Endodermal cell (in vitro differentiated cells): ENCODE data around the gene PDGFRB. TPM values are rescaled to one million over a fixed set of nuclear protein-coding genes. Genes with fewer than 3 reads are reported as not detected.

Source experiments
- DNase-seq: peaks from one replicate; pipeline ENCODE4 v3.0.0-alpha.2; 2017
- H3K27ac ChIP-seq: 2 replicates; pipeline ENCODE4 v1.5.1; 2013; ENCODE audit warnings: mild to moderate bottlenecking, low read depth, low read length, moderate library complexity
- H3K27me3 ChIP-seq: 2 replicates; pipeline ENCODE4 v1.6.1; 2013; ENCODE audit warnings: mild to moderate bottlenecking, low read length, moderate library complexity; ENCODE audit not compliant: insufficient read depth, control insufficient read depth, poor library complexity, severe bottlenecking
- H3K36me3 ChIP-seq: 2 replicates; pipeline ENCODE4 v1.7.0; 2013; ENCODE audit warnings: mild to moderate bottlenecking, low read length, moderate library complexity; ENCODE audit not compliant: control insufficient read depth, insufficient read depth
- H3K4me1 ChIP-seq: one replicate; pipeline ENCODE4 v1.7.0; 2013; ENCODE audit warnings: low read length; ENCODE audit not compliant: control insufficient read depth, insufficient read depth
- H3K4me3 ChIP-seq: 2 replicates; pipeline ENCODE4 v1.5.1; 2013; ENCODE audit warnings: mild to moderate bottlenecking, low read length, moderate library complexity
- H3K9ac ChIP-seq: 2 replicates; pipeline ENCODE4 v1.6.1; 2013; ENCODE audit warnings: mild to moderate bottlenecking, low read length, moderate library complexity; ENCODE audit not compliant: poor library complexity, severe bottlenecking; ENCODE audit errors: extremely low read depth
- H3K9me3 ChIP-seq: 2 replicates; pipeline ENCODE4 v1.6.1; 2013; ENCODE audit warnings: mild to moderate bottlenecking, low read length, moderate library complexity; ENCODE audit not compliant: control insufficient read depth
- H3K27ac Mint-ChIP-seq: 2 replicates; pipeline ENCODE4 v1.8.0; 2020; ENCODE audit warnings: mixed read lengths
- H3K27me3 Mint-ChIP-seq: 2 replicates; pipeline ENCODE4 v1.8.0; 2021; ENCODE audit warnings: mild to moderate bottlenecking, mixed read lengths; ENCODE audit not compliant: insufficient read depth
- H3K36me3 Mint-ChIP-seq: 2 replicates; pipeline ENCODE4 v1.8.0; 2020; ENCODE audit warnings: low read depth, mixed read lengths
- H3K4me1 Mint-ChIP-seq: 2 replicates; pipeline ENCODE4 v1.8.0; 2020; ENCODE audit warnings: mixed read lengths
- H3K4me3 Mint-ChIP-seq: 2 replicates; pipeline ENCODE4 v1.8.0; 2020; ENCODE audit warnings: mild to moderate bottlenecking, moderate library complexity, mixed read lengths
- H3K9me3 Mint-ChIP-seq: 2 replicates; pipeline ENCODE4 v1.8.0; 2020; ENCODE audit warnings: mild to moderate bottlenecking, mixed read lengths
- WGBS, 2 experiments: methylation state at CpG; one replicate each; pipeline versions ENCODE4 v1.1.5 to v1.1.7; 2013; ENCODE audit warnings: missing lambda C conversion rate in 2 of 2, mixed read lengths in 1 of 2; ENCODE audit not compliant: insufficient coverage in 1 of 2, insufficient read length in 1 of 2; 5-methylcytosine and 5-hydroxymethylcytosine counted together
- total RNA-seq, 2 donors: library from RNA; stranded (reverse); fragmentation: NEBNext Ultra II Directional in 1 of 2; extraction: Animal tissue kit (Norgen Biotek cat#: 25700) in 1 of 2; gene quantifications; 2 replicates in 1 of 2; 3 replicates in 1 of 2; pipeline ENCODE4 v1.2.1, GENCODE V29; 2021
- TF ChIP-seq, protein P1 (sequence below): fragments of 200-600 bp; sonication (generic); conservative IDR thresholded peaks from 2 replicates; pipeline ENCODE4 v1.5.0; 2021; ENCODE audit warnings: antibody characterized with exemption, mild to moderate bottlenecking

The PDGFRB gene
- total RNA-seq, 2 donors from 2014 or later, result 4.1 to 6.5 TPM

DNA sequence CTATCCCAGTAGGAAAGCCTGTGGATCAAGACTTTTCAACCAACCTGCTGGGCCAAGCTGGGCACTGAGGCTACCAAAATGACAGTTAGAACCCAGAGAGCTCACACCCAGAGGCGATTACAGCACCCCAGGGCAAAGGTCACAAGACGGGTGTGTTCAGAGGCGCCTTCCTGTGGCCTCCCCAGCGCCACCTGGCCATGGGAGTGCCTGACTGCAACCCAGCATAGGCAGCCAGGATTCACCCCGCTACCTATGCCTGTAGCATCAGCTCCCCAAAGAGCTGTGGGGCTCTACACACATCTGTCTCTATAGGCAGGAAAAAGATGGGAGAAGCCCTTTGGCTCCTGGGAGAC, 33.5 kb downstream of the PDGFRB start:
- H3K36me3 Mint-ChIP-seq, result no peaks in the 10 kb centered on the region
- no peak overlapping the region for H3K9ac ChIP-seq
- no peaks in the 10 kb centered on the region for H3K9me3 ChIP-seq
- TF ChIP-seq, protein P1, sequence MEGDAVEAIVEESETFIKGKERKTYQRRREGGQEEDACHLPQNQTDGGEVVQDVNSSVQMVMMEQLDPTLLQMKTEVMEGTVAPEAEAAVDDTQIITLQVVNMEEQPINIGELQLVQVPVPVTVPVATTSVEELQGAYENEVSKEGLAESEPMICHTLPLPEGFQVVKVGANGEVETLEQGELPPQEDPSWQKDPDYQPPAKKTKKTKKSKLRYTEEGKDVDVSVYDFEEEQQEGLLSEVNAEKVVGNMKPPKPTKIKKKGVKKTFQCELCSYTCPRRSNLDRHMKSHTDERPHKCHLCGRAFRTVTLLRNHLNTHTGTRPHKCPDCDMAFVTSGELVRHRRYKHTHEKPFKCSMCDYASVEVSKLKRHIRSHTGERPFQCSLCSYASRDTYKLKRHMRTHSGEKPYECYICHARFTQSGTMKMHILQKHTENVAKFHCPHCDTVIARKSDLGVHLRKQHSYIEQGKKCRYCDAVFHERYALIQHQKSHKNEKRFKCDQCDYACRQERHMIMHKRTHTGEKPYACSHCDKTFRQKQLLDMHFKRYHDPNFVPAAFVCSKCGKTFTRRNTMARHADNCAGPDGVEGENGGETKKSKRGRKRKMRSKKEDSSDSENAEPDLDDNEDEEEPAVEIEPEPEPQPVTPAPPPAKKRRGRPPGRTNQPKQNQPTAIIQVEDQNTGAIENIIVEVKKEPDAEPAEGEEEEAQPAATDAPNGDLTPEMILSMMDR, result peak; percentile 75
- H3K4me1 Mint-ChIP-seq, result peaks cover 18% of the 10 kb centered on the region
- H3K27me3 Mint-ChIP-seq, result peaks cover 8% of the 10 kb centered on the region
- no peak overlapping the region for H3K27ac Mint-ChIP-seq
- H3K27me3 ChIP-seq, result no peaks in the 10 kb centered on the region
- WGBS, 2 experiments, result 72 to 74% methylated on average over 5 of the region's 5 CpGs
- no peak overlapping the region for H3K4me3 ChIP-seq
- H3K36me3 ChIP-seq, result no peaks in the 10 kb centered on the region
- no peak overlapping the region for H3K4me3 Mint-ChIP-seq
- no peaks in the 10 kb centered on the region for H3K9me3 Mint-ChIP-seq
- no peak overlapping the region for H3K27ac ChIP-seq
- DNase-seq, result peak; percentile 78
- peaks cover 3% of the 10 kb centered on the region for H3K4me1 ChIP-seq

DNA sequence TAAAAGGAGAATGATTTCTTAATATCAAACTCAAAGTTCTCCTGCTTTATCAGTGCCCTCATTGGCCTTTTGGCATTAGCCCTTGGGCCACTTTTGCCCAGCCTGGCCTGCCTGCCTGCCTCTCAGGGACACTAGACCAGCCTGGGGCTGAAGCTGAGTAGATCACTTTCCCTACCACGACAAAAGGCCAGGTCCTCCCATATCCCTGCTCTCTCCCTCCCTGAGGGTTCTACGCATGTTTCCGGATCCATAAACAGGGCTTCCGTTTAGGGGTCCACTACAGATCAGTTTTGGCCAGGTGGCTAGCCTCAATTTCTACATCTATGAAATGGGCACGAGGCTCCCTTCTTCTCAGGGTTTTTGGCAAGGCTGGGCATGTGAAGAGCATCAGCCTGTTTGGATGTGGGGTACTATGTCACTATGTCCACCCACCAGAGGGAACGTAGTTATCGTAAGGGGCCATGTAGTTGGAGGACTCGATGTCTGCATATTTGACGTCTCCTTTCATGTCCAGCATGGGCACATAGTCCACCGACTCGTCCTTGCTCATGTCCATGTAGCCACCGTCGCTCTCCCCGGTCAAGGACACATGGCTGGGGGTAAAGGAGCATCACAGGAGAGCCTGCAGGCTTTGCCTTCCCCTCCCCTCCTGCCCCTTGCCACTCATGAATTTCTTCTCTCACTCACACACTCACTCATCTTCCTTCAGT, 34.0 kb downstream of the PDGFRB start:
- no peaks in the 10 kb centered on the region for H3K36me3 Mint-ChIP-seq
- no peak overlapping the region for H3K27ac ChIP-seq
- H3K27ac Mint-ChIP-seq, result no peak overlapping the region

GRCh38 chr5:150120617-150121447, 34.8 kb downstream of the PDGFRB start:
- Histone ChIP-seq H3K9me3 (no peaks in the 10 kb centered on the region), H3K36me3 (no peaks in the 10 kb centered on the region), H3K27ac (no peak overlapping the region), H3K27me3 (no peaks in the 10 kb centered on the region), H3K4me1 (peaks cover 3% of the 10 kb centered on the region), H3K9ac (no peak overlapping the region), H3K4me3 (no peak overlapping the region)
- H3K9me3 Mint-ChIP-seq, result no peaks in the 10 kb centered on the region
- peaks cover 3% of the 10 kb centered on the region for H3K27me3 Mint-ChIP-seq
- H3K27ac Mint-ChIP-seq, result no peak overlapping the region
- H3K4me3 Mint-ChIP-seq, result no peak overlapping the region
- 78 to 90% methylated on average over 12 to 19 of the region's 19 CpGs for WGBS, 2 experiments
- peaks cover 13% of the 10 kb centered on the region for H3K4me1 Mint-ChIP-seq
- DNase-seq, result peak; percentile 63
- TF ChIP-seq, protein P1, result no peak
- no peaks in the 10 kb centered on the region for H3K36me3 Mint-ChIP-seq

More for the DNA sequence above, 34.0 kb downstream of the PDGFRB start:
- Mint-ChIP-seq H3K4me3 (no peak overlapping the region), H3K9me3 (no peaks in the 10 kb centered on the region), H3K27me3 (peaks cover 8% of the 10 kb centered on the region), H3K4me1 (peaks cover 18% of the 10 kb centered on the region)
- H3K27me3 ChIP-seq, result no peaks in the 10 kb centered on the region
- no peaks in the 10 kb centered on the region for H3K9me3 ChIP-seq
- no peak overlapping the region for H3K4me3 ChIP-seq
- DNase-seq, result peak; percentile 25
- TF ChIP-seq, protein P1, result no peak
- no peaks in the 10 kb centered on the region for H3K36me3 ChIP-seq
- no peak overlapping the region for H3K9ac ChIP-seq
- 94 to 97% methylated on average over 11 to 14 of the region's 14 CpGs for WGBS, 2 experiments
- H3K4me1 ChIP-seq, result peaks cover 3% of the 10 kb centered on the region
